ENCODE data around the gene CIITA.

GRCh38 chr16:10879681-10880589, 2.9 kb downstream of the CIITA start:
- TF ChIP-seq EZH2phosphoT487 (IDR thresholded peaks at IDR 0.05; ENCODE audit: insufficient read depth, low read depth) = no peak
- TF ChIP-seq EZH2 (IDR thresholded peaks at IDR 0.05; ENCODE audit: insufficient read depth, poor library complexity, severe bottlenecking) = no peak

All from GM23248 (cell line).